Medulla oblongata (tissue), 1 donor: ENCODE measurements around the gene SEMA3D.

Experiments
- DNase-seq: peaks from one replicate; pipeline ENCODE4 v3.0.0-alpha.2; 2015; ENCODE audit errors: extremely low spot score

SEMA3D gene

DNA sequence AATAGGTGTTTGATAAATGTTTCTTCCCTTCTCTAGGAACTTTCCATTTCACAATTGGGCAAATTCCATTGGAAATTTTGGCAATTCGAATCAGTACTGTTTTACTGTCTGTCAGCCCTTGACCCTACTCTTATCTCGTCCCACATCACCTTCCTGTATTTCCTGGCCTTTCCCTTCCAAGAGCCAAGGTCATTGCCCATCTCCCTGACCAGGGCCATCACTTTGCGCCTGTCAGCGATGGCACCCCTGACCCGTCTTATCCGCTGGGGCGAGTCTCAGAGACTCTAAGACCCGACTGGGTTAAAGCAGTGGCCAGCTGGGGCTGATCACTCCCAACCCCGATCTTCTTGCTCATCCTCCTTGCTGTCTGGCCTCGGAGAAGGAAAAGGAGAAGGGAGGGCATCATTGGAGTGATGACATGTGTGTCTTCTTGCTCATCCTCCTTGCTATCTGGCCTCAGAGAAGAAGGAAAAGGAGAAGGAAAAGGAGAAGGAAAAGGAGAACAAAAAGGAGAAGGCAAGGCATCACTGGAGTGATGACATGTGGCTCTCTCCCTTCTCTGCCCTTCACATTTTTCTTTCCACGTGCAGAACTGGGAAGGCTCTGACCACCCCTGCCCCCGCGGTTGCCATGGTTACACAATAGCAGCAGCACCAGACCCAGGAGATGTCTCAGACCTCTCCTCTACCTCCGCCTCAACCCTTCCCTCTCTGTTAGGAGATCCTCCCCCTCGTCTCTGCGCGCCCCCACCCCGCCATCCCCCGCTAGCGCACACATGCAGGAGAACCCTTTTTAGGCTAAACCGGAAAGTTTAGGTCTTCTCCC is 2.0 kb downstream of the SEMA3D start:
- peak; percentile 35 for DNase-seq

DNA sequence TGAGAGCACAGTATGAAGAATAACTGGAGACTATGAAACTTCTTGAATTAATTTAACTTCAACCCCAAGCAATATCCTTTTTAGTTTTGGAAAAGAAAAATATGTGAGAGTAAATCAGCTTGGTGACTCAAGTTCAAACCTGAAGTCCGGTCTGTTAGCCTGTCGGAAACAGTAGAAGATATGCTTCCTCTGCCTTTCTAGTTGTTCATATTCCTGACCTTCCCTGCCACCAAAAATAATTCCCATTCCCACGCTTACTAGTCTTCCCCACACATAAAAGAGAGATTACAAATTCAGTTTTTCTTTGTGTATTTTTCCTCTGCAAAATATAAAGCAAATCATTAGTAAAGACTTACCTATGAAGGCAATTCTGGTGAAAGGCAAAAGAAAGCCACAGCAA is 3.6 kb downstream of the SEMA3D start:
- DNase-seq: no peak

DNA sequence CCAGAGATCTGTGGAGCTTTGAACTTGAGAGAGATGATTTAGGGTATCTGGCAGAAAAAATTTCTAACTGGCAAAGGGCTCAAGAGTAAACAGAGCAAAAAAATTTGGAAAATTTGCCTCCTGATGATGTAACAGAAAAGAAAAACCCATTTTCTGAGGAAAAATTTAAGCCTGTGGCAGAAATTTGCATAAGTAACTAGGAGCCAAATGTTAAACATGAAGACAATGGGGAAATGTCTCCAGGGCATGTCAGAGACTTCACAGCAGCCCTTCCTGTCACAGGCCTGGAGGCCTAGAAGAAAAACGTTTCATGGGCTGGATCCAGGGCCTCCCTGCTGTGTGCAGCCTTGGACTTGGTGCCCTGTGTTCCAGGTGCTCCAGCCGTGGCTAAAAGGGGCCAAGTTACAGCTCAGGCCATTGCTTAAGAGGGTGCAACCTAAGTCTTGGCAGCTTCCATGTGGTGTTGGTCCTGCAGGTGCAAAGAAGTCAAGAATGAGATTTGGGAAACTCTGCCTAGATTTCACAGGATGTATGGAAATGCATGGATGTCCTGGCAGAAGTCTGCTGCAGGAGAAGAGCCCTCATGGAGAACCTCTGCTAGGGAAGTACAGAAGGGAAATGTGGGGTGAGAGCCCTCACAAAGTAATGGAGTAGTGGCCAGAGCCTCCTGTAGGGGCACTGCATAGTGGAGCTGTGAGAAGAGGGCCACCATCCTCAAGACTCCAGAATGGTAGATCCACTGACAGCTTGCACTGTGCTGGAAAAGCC is 8.1 kb downstream of the SEMA3D start:
- DNase-seq: no peak

DNA sequence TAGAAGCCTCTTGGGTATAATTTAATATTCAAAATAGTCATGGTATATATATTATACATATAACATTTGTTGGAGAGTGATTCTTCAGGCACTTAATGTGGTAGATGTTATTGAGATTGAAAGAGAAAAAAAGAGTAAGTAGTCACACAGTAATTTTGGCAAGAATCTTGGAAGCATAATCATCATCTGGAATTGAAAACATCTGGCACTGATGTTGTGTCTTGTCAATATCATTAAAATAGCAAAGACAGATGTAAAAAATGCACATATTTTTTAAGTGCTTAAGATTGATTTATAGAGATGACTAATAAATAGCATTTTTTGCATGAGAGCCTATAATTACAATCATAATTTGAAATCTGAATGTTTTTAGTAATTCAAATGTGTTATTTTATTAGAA is 9.5 kb downstream of the SEMA3D start:
- no peak for DNase-seq

DNA sequence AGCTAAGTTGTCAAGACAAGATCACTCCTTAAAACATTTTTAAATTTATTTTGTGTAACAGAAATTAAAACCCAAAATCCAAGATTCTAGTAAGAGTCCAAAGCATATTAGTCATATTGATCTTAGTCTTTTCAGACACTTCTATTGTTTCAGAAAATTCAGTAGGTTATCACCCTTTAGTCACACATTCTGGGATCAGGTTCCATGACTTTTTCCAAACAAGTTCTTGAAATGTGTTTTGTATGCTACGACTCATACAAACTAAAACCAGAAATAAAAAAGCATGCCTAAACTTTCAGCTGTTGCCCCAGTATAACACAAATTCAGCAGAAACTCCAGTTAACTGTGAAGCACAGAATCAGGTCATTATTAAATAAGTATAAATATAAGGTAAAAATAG is 10.7 kb downstream of the SEMA3D start:
- DNase-seq: no peak

DNA sequence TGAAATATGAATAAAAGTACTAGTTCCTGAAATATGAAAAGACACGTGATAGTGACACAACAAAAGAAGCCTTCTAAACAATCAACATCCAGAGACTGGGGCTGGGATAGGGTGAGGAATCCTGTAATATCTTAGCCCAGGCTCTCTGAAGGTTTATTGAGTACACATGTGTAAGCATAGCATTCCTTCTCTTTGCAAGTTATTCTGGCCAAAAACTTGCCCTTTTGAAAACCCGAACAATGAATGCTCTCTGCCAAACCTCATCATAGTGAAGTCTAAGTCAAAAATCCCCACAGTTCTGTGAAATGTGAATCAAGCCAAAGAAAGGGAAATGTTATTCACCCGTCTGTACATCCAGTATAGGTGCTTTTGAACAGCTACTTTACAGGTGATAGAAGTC is 11.6 kb downstream of the SEMA3D start:
- DNase-seq: no peak

DNA sequence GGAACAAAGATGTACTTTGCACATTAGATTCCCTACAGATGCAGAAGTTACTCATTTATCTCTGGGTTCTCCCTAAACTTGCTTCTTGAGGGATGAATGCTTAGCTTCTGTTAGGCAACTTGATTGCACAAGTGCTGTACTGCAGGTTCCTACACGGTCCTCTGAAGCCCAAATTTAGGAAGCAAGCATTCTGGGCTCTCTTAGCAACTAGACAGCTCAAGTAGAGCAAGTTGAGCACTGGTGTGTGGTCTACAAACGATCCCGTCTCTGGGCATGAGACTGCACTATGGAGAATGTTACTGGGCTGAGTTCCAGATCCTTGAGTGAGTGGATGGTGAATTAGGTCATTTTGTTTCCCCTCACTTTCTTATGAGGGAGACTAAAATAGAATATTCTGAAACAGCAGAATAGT is 14.3 kb downstream of the SEMA3D start:
- DNase-seq: peak; percentile 70

DNA sequence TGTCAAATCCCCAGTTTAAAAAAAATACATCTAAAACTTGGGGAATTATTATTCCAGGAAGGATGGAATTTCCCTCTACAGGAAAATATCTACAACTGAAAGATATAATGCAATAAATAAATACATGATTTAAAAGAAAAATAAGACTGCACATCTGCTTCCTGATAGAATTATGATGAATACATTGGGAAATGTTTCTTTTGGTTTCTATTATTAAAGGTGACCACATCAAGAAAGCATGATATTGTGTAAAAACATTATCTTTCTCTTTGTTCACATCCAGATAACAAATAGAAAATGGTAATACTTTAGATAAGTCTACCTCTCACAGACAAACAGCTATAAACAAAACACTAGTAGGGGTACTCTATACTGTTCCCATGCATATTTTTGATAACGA is 19.2 kb downstream of the SEMA3D start:
- DNase-seq: no peak

DNA sequence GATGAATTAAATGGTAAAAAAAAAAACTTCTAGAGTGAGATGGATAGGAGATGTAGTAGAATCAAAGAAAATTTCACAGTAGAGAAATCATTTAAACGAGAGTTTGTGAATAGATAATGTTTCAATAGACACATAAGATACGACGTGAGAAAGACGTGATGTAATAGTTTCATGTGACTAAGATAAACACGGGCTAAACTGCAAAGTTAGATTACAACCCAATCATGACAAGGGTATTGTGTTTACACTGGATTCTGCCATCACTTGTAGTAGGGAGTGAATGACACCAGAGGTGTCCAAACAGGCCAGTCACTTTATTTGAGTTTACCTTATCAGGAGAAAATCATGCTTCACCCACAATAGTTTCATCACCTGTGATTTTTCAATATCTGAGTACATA is 21.6 kb downstream of the SEMA3D start:
- no peak for DNase-seq

DNA sequence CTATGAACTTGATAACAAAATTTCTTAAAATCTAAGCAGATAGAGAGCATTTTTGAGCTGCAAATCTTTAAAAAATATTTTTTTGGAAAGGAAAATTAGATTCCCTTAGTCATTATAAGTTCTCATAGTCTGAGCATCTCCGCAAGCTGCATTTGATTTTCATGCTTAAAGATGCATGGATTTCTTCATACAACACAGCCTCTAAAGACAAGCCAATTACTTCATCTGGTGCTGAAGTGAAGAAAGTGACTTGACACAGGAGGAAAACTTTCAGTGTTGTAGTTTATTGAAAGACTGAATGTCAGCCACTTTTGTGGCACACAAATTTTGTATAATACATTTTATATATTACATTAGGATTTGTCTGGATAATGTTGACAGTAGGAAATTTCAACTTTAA is 22.5 kb downstream of the SEMA3D start:
- no peak for DNase-seq

DNA sequence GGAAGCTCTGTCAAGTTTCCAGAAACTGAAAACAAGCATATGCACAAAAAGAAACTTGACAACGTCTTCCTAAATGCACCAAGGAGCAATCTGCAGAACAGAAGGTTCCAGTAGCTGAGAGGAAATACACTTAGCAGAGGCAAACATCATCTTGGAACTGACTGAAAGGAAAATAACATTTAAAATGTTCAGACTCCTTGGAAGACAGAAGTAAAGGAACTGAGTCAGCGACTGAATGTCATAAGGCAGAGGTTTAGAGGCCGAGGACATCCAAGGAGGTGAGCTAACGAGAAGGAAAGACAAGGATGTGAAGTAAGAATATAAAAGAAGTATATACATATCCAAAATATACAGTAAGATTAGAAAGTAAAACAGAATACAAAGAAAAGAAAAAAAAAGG is 24.1 kb downstream of the SEMA3D start:
- peak; percentile 21 for DNase-seq

DNA sequence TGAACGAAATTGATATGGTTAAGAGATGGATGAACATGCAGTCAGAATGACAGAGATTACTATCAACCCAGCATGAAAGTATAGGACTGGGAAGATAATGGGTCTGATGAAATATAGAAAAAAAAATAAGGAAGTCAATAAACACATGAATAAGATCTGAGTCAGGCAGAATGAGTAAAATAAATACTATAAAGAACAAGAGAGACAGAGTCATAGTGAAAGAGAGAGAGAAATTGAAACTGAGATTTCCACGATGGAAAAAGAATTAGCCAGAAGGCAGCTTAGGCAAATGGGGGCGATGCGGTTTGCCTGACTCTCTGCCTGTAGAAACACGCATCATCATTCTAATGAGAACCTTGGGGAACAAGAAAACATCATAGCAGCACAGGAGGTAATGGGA is 26.6 kb downstream of the SEMA3D start:
- DNase-seq: no peak

DNA sequence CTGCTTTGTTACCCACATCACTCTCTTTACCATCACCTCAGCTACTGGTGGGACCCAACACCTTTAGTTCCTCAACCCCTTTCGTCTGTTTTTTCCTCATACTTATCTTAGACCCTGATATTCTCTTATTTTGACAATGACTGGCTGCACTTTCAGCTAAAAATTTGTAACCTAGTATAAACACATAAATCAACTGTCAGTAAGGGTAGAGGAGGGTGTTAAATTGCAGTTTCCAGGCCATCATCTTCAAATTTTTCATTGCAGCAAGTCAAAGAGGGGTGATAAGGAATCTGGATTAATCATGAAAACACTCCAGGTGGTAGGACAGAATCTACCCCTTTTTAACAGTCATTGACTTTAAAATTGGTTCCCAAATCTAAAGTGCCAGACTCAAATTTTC is 27.9 kb downstream of the SEMA3D start:
- no peak for DNase-seq

DNA sequence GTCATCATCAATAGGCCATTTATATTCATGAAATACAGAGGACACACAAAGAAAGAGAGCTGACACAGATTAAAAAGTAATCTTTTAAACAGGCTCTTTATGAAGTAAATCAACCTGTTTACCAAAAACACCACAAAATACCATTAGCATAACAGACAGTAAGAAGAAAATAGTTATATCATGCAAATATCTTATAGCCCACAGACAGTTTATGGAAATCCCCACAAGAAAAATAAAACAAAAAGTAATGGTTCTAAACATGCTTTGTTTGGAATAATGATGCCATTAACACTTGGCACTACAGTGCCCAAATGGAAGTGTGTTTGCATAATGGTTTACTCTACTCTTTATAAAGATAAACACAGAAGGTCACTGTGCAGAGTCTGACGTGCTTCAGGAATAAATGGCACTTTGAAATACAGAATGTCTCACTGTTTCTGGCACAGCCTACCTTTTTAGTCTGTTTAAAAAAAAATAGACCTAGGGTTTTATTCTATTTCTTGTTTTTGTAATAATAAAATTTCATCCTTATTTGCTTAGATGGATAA is 30.1 kb downstream of the SEMA3D start:
- peak; percentile 26 for DNase-seq

DNA sequence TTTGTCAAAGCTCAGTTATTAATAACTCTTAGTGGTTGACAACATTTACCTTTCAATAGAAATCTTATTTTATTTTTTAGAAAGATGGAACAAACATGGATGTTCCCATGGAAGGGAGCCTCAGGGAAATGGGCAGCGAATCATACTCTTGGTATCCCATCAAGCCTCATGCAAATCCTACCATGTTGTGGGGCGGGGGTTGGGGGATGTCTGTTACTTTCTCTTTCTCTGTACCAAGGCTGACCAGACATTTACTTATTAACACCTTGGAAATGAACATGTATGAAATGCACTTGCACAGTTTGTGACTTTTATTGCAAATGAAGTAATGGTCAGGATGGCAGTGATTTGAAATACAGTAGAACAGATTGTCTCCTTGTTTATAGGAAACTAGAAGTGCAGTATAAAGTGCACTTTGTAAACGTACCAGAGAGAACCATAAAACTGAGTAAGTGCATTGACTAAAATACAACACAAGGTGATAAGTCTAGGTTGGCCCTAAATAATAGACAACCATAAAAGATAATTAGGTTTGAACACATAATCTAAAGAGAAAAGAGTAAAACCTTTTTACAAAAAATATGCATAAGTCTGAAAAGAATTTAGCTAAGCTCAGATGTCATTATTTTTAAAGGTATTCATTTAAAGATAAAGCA is 32.4 kb downstream of the SEMA3D start:
- no peak for DNase-seq

DNA sequence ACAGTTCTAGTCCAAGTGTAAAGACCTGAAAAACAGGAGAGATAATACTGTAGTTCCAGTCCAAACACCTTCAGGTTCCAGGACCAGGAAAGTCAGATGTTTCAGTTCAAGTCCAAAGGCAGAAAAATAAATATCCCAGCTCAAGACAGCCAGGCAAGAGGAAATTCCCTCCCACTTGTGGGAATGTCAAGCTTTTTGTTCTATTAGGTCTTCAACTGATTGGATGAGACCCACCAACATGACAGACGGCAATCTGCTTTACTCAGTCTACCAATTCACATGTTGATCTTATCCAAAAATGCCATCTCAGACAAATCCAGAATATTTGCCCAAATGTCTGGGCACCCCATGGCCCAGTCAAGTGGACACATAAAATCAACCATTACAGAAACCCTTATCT is 33.1 kb downstream of the SEMA3D start:
- no peak for DNase-seq

DNA sequence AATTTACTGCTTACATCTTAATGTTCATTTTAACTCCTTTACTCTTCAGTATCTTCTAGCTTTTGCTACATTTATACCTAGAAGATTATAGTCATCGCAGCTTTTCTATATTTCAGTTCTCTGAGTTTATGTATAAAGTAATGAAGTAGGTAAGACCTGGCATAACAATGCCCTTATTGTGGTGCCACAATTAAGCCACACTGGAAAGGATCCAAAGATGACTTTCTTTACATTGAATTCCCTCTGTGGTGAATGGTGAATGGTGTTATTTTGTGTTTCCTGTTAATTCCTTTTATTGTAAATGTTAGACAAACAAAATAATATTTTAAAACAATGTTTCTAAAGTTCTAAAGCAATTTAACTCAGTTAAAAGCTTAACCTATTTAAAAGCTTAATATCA is 36.2 kb downstream of the SEMA3D start:
- no peak for DNase-seq

DNA sequence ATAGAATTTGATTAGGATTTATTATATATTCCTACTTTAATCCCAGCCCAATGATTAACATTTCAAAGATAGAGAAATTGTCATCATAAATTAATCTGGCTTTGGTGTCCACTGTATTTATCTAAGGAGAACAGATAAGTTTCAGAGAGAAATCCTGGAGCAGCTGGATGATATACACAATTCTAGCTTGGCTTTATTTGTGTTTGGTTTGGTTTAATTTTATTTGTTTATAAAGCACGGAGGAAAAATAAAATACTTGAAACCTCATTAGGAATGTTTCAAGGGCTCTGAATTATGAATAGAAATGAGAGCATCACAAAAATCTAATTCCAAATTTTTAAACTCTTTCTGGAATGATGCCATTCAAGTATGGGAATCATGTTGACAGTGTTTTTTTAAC is 42.1 kb downstream of the SEMA3D start:
- no peak for DNase-seq

DNA sequence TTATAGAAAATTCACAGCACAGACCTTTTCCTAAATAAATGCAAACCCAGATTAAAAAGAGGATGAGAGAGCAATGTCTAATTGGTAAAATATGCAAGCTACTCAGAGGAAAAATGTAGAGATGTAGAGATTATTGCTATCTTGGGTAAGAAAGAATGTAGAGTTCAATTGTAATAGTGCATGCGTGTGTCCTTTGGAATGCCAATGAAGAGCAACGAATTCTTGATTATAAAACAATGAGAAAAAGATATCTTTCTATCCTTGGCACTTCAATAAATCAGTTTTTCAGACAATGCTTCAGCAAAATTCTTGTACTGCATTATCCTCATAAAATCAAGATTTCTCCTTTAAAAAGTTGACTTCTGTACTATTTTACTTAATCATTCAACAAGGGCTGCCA is 50.9 kb downstream of the SEMA3D start:
- no peak for DNase-seq

DNA sequence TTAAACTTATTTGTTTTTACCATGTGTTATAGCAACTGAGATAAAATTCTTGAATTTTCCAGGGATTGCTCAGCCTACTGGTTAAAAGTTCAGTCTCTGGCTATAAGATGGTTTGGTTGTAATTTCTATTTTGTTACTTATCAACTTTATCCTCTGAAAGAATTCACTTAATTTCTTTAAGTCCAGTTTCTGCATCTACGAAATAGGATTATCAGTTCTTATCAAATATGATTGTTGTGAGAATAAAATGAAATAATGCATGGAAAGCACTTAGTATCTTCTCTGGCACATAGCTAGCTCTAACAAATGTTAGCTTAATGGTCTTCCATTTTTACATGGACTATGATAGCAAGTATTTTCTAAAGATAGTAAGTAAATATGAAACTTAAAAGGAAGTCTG is 53.3 kb downstream of the SEMA3D start:
- DNase-seq: no peak

DNA sequence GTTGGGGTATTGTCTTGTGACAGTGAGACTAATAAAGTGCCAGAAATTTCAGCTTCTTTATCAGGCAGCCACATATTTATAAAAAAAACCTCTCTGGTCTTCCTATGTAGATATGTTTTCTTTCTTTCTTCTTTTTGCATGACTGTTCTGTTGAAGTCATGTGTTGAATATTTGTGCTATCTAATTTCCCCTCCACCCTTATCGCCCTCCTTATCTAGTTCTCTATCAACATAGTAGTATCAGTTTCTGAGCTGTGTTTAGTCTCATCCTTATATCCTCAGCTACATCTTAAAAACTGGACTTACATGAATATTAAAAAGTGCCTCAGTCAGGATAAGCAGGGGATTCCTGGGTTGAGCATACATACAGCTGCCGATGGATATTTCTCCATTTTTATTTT is 53.9 kb downstream of the SEMA3D start:
- no peak for DNase-seq

DNA sequence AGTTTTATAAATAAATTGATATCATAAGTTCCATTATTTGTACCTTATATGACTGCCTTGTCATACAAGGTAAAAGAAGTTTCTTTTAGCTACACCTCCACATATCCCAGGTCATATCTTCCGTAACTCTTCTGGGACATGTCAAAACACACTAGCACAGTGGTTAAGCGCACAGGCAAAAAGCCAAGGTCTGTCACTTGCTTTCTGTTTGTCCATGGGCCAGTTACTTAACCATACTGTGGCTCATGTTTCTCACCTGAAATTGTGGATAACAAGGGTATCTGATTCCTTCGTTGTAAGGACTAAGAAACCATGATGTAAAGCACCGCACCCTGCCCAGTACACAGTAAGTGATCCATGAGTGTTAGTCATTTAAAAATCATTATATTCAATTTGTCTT is 56.2 kb downstream of the SEMA3D start:
- DNase-seq: no peak

DNA sequence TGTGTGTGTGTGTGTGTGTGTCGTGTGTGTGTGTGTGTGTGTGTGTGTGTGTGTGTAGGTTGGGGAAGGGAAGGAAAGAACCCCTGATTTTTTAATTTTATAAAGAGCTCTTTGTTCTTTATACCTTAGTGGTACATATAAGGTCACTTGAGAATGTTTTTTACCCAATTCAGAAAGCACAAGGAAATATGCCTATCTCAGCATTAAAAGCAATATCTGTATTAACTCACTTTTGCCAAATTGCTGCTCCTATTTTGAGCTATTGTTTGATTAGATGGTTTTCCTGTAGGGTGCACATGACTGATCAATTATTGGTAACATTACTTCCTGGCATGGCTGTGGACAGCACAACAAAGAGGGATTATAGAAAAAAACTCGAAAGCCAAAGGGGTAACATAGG is 60.5 kb downstream of the SEMA3D start:
- no peak for DNase-seq
